ENCODE data around the gene HOXB5.

Gene HOXB5

GRCh38 chr17:48554412-48555257 is 38.9 kb downstream of the HOXB5 start:
- no peak for DNase-seq (ENCODE audit: low read depth)
- TF ChIP-seq CTCF (conservative IDR thresholded peaks at IDR 0.05; ENCODE audit: low read depth, low read length): no peak
- H3K4me3 ChIP-seq (ENCODE audit: low read depth, low read length): no peak overlapping the region

GRCh38 chr17:48553826-48554225 is 39.8 kb downstream of the HOXB5 start:
- no peak for DNase-seq (ENCODE audit: low read depth)
- H3K4me3 ChIP-seq (ENCODE audit: low read depth, low read length): no peak overlapping the region

GRCh38 chr17:48553190-48553547 is 40.4 kb downstream of the HOXB5 start:
- H3K4me3 ChIP-seq (ENCODE audit: low read depth, low read length): no peak overlapping the region
- no peak for DNase-seq (ENCODE audit: low read depth)

More at GRCh38 chr17:48553826-48554225, 39.8 kb downstream of the HOXB5 start:
- TF ChIP-seq CTCF (conservative IDR thresholded peaks at IDR 0.05; ENCODE audit: low read depth, low read length): no peak

GRCh38 chr17:48552466-48553189 is 41.0 kb downstream of the HOXB5 start:
- DNase-seq (ENCODE audit: low read depth): no peak
- H3K4me3 ChIP-seq (ENCODE audit: low read depth, low read length): no peak overlapping the region
- TF ChIP-seq CTCF (conservative IDR thresholded peaks at IDR 0.05; ENCODE audit: low read depth, low read length): no peak

More at GRCh38 chr17:48553190-48553547, 40.4 kb downstream of the HOXB5 start:
- no peak for TF ChIP-seq CTCF (conservative IDR thresholded peaks at IDR 0.05; ENCODE audit: low read depth, low read length)

GRCh38 chr17:48551596-48552465 is 41.7 kb downstream of the HOXB5 start:
- TF ChIP-seq CTCF (conservative IDR thresholded peaks at IDR 0.05; ENCODE audit: low read depth, low read length): no peak

GRCh38 chr17:48551214-48551555 is 42.4 kb downstream of the HOXB5 start:
- TF ChIP-seq CTCF (conservative IDR thresholded peaks at IDR 0.05; ENCODE audit: low read depth, low read length): no peak
- no peak overlapping the region for H3K4me3 ChIP-seq (ENCODE audit: low read depth, low read length)
- no peak for DNase-seq (ENCODE audit: low read depth)

More at GRCh38 chr17:48551596-48552465, 41.7 kb downstream of the HOXB5 start:
- H3K4me3 ChIP-seq (ENCODE audit: low read depth, low read length): no peak overlapping the region
- DNase-seq (ENCODE audit: low read depth): no peak

Data from choroid plexus epithelial cell (primary cell).